HepG2 (cell line): ENCODE data around the gene STX10. TPM values are rescaled to one million over a fixed set of nuclear protein-coding genes. Genes with fewer than 3 reads are reported as not detected.

ENCODE experiments used
- HOXA5 ChIP-seq: sonication (generic); formaldehyde crosslinking; IDR thresholded peaks from 2 replicates; pipeline ENCODE4 v1.4.0; 2020; ENCODE audit warnings: missing genetic modification reagents
- MEIS2 ChIP-seq: sonication (generic); formaldehyde crosslinking; IDR thresholded peaks from 2 replicates; pipeline ENCODE4 v1.9.0; 2021; ENCODE audit warnings: mild to moderate bottlenecking, missing genetic modification reagents
- NONO ChIP-seq, 2 experiments: fragments of 450-650 bp in 1 of 2; sonication (generic) in 1 of 2; formaldehyde crosslinking in 1 of 2; IDR thresholded peaks in 1 of 2; conservative IDR thresholded peaks in 1 of 2; 2 replicates each; pipeline versions ENCODE4 v1.6.1 to v1.8.0; 2017 to 2022; ENCODE audit warnings: mild to moderate bottlenecking in 1 of 2, missing genetic modification reagents in 1 of 2, moderate library complexity in 1 of 2
- NPAS2 ChIP-seq: sonication (generic); formaldehyde crosslinking; IDR thresholded peaks from 2 replicates; pipeline ENCODE4 v1.8.0; 2022; ENCODE audit warnings: mild to moderate bottlenecking, missing genetic modification reagents, borderline replicate concordance
- PAWR ChIP-seq: sonication (generic); formaldehyde crosslinking; IDR thresholded peaks from 2 replicates; pipeline ENCODE4 v1.4.0; 2020; ENCODE audit warnings: missing genetic modification reagents, mild to moderate bottlenecking, borderline replicate concordance
- PAX8 ChIP-seq: sonication (generic); formaldehyde crosslinking; IDR thresholded peaks from 2 replicates; pipeline ENCODE4 v1.8.0; 2022; ENCODE audit warnings: mild to moderate bottlenecking, missing genetic modification reagents, borderline replicate concordance
- SMARCC2 ChIP-seq: fragments of 450-650 bp; IDR thresholded peaks from 2 replicates; pipeline ENCODE4 v1.6.1; 2017; ENCODE audit warnings: antibody characterized with exemption, mild to moderate bottlenecking
- SOX5 ChIP-seq: IDR thresholded peaks from 2 replicates; pipeline ENCODE4 v1.6.1; 2016; ENCODE audit warnings: borderline replicate concordance
- ZBTB7A ChIP-seq: sonication (generic); formaldehyde crosslinking; IDR thresholded peaks from 2 replicates; pipeline ENCODE4 v1.8.0; 2022; ENCODE audit warnings: mild to moderate bottlenecking, missing genetic modification reagents
- ZNF446 ChIP-seq: sonication (generic); formaldehyde crosslinking; IDR thresholded peaks from 2 replicates; pipeline ENCODE4 v1.5.0; 2020; ENCODE audit warnings: mild to moderate bottlenecking, missing genetic modification reagents
- ZNF567 ChIP-seq: sonication (generic); formaldehyde crosslinking; IDR thresholded peaks from 2 replicates; pipeline ENCODE4 v1.8.1; 2023; ENCODE audit warnings: mild to moderate bottlenecking, missing genetic modification reagents, borderline replicate concordance
- polyA plus RNA-seq, 8 experiments: library from polyadenylated mRNA; depleted of rRNA in 3 of 8; stranded (reverse) in 7 of 8; unstranded in 1 of 8; fragments of >200 nt; fragmentation: Illumina TruSeq in 4 of 8; extraction: Trizol in 4 of 8; gene quantifications; 2 replicates each; pipeline versions ENCODE4 v1.2.1 to v1.2.3, GENCODE V29; 2011 to 2016; ENCODE audit warnings: low read depth in 4 of 8, missing spikeins in 1 of 8, mixed read lengths in 1 of 8; ENCODE audit not compliant: insufficient read depth in 1 of 8
- total RNA-seq, 5 experiments: library from RNA; depleted of rRNA; stranded (reverse); fragments of >200 nt; fragmentation: Illumina TruSeq; extraction: Trizol; gene quantifications; 2 replicates each; pipeline ENCODE4 v1.2.3, GENCODE V29; 2016; ENCODE audit warnings: low read depth in 1 of 5
- TF ChIP-seq, protein P1 (sequence below): sonication (generic); formaldehyde crosslinking; IDR thresholded peaks from 2 replicates; pipeline ENCODE4 v1.5.1; 2020; ENCODE audit warnings: missing genetic modification reagents, mild to moderate bottlenecking, borderline replicate concordance
- TF ChIP-seq, protein P2 (sequence below): sonication (generic); formaldehyde crosslinking; IDR thresholded peaks from 2 replicates; pipeline ENCODE4 v1.5.0; 2020; ENCODE audit warnings: mild to moderate bottlenecking, missing genetic modification reagents
- TF ChIP-seq, protein P3 (sequence below): sonication (generic); formaldehyde crosslinking; IDR thresholded peaks from 2 replicates; pipeline ENCODE4 v1.9.0; 2021; ENCODE audit warnings: missing genetic modification reagents, mild to moderate bottlenecking, borderline replicate concordance
- TF ChIP-seq, protein P4 (sequence below): sonication (generic); formaldehyde crosslinking; IDR thresholded peaks from 2 replicates; pipeline ENCODE4 v1.5.1; 2020; ENCODE audit warnings: mild to moderate bottlenecking, missing genetic modification reagents
- TF ChIP-seq, protein P5 (sequence below): sonication (generic); formaldehyde crosslinking; IDR thresholded peaks from 2 replicates; pipeline ENCODE4 v1.4.0; 2020; ENCODE audit warnings: missing genetic modification reagents, low read depth, mild to moderate bottlenecking, borderline replicate concordance
- TF ChIP-seq, protein P6 (sequence below): IDR thresholded peaks from 2 replicates; pipeline ENCODE4 v1.6.1; 2016
- TF ChIP-seq, protein P7 (sequence below): sonication (generic); formaldehyde crosslinking; conservative IDR thresholded peaks from 2 replicates; pipeline ENCODE4 v1.8.0; 2022; ENCODE audit warnings: low read depth, missing genetic modification reagents

STX10 gene
- total and polyA plus RNA-seq, 2 of the 13 experiments (the other 11 are each of a cell fraction or from before 2014, with no cell fraction given), result 47.9 to 66.4 TPM

DNA sequence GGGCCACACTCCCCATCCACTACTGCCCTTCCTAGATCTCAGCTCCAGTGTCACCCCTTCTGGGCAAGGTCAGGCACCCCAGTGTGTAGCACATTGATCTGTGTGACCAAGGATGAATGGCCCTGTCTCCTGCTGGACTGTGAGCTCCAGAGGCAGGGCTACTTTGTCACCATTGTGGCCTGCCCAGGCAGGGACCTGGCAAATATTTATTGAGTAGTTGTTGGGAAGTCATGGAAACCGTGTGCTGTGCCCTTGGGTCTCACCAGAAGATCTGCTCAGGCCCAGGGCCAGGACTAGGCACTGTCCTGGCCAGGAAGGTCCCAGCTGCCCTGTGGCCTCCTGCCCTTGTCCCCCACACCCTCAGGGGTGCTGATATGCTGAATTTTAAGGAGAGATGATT is 21.6 kb downstream of the STX10 start (continued):
- TF ChIP-seq, protein P1, sequence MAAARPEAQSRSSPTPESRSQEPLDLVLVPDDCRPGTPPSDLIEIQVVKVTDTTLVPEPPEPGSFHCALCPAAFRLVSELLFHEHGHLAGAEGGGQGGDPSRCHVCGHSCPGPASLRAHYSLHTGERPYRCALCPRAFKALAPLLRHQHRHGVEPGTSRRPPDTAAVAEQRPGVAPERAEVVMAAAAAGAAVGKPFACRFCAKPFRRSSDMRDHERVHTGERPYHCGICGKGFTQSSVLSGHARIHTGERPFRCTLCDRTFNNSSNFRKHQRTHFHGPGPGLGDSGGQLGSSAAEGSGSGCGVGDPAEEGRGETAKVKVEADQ (CRISPR knock-in tag), result no peak
- no peak for TF ChIP-seq SMARCC2
- TF ChIP-seq MEIS2 (CRISPR knock-in tag), result 0 out of 2 replicates have a peak, but pooled peaks have one; percentile 29
- no peak for TF ChIP-seq PAX8 (CRISPR knock-in tag)
- TF ChIP-seq, protein P2, sequence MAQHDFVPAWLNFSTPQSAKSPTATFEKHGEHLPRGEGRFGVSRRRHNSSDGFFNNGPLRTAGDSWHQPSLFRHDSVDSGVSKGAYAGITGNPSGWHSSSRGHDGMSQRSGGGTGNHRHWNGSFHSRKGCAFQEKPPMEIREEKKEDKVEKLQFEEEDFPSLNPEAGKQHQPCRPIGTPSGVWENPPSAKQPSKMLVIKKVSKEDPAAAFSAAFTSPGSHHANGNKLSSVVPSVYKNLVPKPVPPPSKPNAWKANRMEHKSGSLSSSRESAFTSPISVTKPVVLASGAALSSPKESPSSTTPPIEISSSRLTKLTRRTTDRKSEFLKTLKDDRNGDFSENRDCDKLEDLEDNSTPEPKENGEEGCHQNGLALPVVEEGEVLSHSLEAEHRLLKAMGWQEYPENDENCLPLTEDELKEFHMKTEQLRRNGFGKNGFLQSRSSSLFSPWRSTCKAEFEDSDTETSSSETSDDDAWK (CRISPR knock-in tag), result no peak
- TF ChIP-seq, protein P3, sequence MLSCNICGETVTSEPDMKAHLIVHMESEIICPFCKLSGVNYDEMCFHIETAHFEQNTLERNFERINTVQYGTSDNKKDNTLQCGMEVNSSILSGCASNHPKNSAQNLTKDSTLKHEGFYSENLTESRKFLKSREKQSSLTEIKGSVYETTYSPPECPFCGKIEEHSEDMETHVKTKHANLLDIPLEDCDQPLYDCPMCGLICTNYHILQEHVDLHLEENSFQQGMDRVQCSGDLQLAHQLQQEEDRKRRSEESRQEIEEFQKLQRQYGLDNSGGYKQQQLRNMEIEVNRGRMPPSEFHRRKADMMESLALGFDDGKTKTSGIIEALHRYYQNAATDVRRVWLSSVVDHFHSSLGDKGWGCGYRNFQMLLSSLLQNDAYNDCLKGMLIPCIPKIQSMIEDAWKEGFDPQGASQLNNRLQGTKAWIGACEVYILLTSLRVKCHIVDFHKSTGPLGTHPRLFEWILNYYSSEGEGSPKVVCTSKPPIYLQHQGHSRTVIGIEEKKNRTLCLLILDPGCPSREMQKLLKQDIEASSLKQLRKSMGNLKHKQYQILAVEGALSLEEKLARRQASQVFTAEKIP (CRISPR knock-in tag), result no peak
- TF ChIP-seq, protein P4, sequence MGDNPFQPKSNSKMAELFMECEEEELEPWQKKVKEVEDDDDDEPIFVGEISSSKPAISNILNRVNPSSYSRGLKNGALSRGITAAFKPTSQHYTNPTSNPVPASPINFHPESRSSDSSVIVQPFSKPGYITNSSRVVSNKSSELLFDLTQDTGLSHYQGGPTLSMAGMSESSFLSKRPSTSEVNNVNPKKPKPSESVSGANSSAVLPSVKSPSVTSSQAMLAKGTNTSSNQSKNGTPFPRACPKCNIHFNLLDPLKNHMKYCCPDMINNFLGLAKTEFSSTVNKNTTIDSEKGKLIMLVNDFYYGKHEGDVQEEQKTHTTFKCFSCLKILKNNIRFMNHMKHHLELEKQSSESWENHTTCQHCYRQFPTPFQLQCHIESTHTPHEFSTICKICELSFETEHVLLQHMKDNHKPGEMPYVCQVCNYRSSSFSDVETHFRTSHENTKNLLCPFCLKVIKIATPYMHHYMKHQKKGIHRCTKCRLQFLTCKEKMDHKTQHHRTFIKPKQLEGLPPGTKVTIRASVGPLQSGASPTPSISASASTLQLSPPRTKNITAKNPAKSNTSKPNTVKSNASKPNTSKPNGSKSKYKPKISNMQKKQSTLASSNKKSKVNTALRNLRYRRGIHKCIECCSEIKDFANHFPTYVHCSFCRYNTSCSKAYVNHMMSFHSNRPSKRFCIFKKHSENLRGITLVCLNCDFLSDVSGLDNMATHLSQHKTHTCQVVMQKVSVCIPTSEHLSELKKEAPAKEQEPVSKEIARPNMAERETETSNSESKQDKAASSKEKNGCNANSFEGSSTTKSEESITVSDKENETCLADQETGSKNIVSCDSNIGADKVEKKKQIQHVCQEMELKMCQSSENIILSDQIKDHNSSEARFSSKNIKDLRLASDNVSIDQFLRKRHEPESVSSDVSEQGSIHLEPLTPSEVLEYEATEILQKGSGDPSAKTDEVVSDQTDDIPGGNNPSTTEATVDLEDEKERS, result no peak
- TF ChIP-seq, protein P5, sequence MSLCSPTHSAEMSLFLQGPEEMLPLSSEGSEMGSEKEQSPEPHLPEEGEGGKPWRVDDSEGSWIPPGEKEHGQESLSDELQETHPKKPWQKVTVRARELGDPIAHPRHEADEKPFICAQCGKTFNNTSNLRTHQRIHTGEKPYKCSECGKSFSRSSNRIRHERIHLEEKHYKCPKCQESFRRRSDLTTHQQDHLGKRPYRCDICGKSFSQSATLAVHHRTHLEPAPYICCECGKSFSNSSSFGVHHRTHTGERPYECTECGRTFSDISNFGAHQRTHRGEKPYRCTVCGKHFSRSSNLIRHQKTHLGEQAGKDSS (CRISPR knock-in tag), result no peak; the same call in 1 of the 2 replicates
- TF ChIP-seq HOXA5 (CRISPR knock-in tag), result no peak
- TF ChIP-seq ZNF446 (CRISPR knock-in tag), result no peak
- no peak for TF ChIP-seq NPAS2 (CRISPR knock-in tag)
- TF ChIP-seq, protein P6, sequence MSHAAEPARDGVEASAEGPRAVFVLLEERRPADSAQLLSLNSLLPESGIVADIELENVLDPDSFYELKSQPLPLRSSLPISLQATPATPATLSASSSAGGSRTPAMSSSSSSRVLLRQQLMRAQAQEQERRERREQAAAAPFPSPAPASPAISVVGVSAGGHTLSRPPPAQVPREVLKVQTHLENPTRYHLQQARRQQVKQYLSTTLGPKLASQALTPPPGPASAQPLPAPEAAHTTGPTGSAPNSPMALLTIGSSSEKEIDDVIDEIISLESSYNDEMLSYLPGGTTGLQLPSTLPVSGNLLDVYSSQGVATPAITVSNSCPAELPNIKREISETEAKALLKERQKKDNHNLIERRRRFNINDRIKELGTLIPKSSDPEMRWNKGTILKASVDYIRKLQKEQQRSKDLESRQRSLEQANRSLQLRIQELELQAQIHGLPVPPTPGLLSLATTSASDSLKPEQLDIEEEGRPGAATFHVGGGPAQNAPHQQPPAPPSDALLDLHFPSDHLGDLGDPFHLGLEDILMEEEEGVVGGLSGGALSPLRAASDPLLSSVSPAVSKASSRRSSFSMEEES (CRISPR knock-in tag), result no peak
- TF ChIP-seq, protein P7, sequence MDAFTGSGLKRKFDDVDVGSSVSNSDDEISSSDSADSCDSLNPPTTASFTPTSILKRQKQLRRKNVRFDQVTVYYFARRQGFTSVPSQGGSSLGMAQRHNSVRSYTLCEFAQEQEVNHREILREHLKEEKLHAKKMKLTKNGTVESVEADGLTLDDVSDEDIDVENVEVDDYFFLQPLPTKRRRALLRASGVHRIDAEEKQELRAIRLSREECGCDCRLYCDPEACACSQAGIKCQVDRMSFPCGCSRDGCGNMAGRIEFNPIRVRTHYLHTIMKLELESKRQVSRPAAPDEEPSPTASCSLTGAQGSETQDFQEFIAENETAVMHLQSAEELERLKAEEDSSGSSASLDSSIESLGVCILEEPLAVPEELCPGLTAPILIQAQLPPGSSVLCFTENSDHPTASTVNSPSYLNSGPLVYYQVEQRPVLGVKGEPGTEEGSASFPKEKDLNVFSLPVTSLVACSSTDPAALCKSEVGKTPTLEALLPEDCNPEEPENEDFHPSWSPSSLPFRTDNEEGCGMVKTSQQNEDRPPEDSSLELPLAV (CRISPR knock-in tag), result no peak
- TF ChIP-seq ZBTB7A (CRISPR knock-in tag), result no peak
- TF ChIP-seq PAWR, result no peak
- no peak for TF ChIP-seq ZNF567 (CRISPR knock-in tag)
- TF ChIP-seq NONO (IDR thresholded peaks at IDR 0.05), result no peak
- peak; percentile 69; the same call in 1 of the 2 replicates for TF ChIP-seq NONO (CRISPR knock-in tag; conservative IDR thresholded peaks at IDR 0.05)
- peak; percentile 70 for TF ChIP-seq SOX5 (CRISPR knock-in tag)
